ENCODE data around the gene SPATA31C2.

Gene SPATA31C2

DNA sequence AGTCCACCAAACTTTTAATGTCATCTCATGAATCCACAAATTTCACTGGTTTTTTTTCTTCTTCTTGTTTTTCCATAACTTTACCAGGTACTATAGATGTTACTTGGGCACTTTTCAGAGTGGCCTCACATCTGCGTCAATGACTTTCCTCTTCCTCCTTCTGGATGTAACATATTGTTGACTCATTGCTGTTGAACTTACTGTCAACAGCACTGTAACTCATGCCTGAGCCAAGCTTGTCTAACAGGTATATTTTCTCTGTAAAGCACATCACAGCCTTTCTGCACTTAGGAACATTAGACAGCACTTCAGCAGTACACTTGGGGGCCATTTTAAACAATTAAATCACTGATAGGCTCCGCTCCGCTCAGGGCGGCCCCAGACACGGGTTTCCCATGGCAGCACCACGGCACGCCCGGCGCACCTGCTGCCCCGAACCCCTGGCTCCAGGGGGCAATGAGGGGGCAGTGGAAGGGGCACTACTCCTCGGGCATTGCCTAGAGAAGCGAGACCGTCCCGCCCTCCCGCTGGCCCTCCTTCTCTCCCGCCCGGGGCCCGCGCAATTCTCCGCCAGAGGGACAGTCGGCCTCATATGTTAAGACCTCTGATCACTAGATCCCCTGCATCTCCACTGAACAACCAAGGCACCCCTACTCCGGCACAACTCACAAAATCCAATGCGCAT is 41.9 kb upstream of the SPATA31C2 start:
- Histone ChIP-seq H3K4me3 (ENCODE audit: low read depth, low read length) (no peak overlapping the region), H3K36me3 (replicated peaks) (no peaks in the 10 kb centered on the region), H3K27ac (no peak overlapping the region), H3K27me3 (replicated peaks) (no peaks in the 10 kb centered on the region)
- TF ChIP-seq CTCF (IDR thresholded peaks at IDR 0.05; ENCODE audit: low read depth, low read length, missing control alignments): no peak
- no peak for DNase-seq
- in situ Hi-C loops (cut with HindIII; ENCODE audit: low pct_ligation_motif_present, low sequenced_read_pairs): no loop called here

- in situ Hi-C loops (cut with HindIII; ENCODE audit: low pct_ligation_motif_present, low sequenced_read_pairs): no loop called here
- H3K36me3 ChIP-seq (replicated peaks): no peaks in the 10 kb centered on the region
- H3K27ac ChIP-seq: no peak overlapping the region
- DNase-seq: no peak
- H3K27me3 ChIP-seq (replicated peaks): no peaks in the 10 kb centered on the region
- H3K4me3 ChIP-seq (ENCODE audit: low read depth, low read length): no peak overlapping the region
- no peak for TF ChIP-seq CTCF (IDR thresholded peaks at IDR 0.05; ENCODE audit: low read depth, low read length, missing control alignments)
These were observed 40.8 kb upstream of the SPATA31C2 start for GRCh38 chr9:88179062-88179521.

- no peak for DNase-seq
- no peak for TF ChIP-seq CTCF (IDR thresholded peaks at IDR 0.05; ENCODE audit: low read depth, low read length, missing control alignments)
- in situ Hi-C loops (cut with HindIII; ENCODE audit: low pct_ligation_motif_present, low sequenced_read_pairs): no loop called here
- Histone ChIP-seq H3K27me3 (replicated peaks) (no peaks in the 10 kb centered on the region), H3K27ac (no peak overlapping the region), H3K36me3 (replicated peaks) (no peaks in the 10 kb centered on the region), H3K4me3 (ENCODE audit: low read depth, low read length) (no peak overlapping the region)
These were observed 40.4 kb upstream of the SPATA31C2 start for GRCh38 chr9:88178641-88179040.

GRCh38 chr9:88177371-88177770 is 39.1 kb upstream of the SPATA31C2 start:
- TF ChIP-seq CTCF (IDR thresholded peaks at IDR 0.05; ENCODE audit: low read depth, low read length, missing control alignments): no peak
- H3K36me3 ChIP-seq (replicated peaks): no peaks in the 10 kb centered on the region
- no peaks in the 10 kb centered on the region for H3K27me3 ChIP-seq (replicated peaks)
- in situ Hi-C loops (cut with HindIII; ENCODE audit: low pct_ligation_motif_present, low sequenced_read_pairs): no loop called here
- DNase-seq: no peak
- no peak overlapping the region for H3K27ac ChIP-seq
- H3K4me3 ChIP-seq (ENCODE audit: low read depth, low read length): no peak overlapping the region

DNA sequence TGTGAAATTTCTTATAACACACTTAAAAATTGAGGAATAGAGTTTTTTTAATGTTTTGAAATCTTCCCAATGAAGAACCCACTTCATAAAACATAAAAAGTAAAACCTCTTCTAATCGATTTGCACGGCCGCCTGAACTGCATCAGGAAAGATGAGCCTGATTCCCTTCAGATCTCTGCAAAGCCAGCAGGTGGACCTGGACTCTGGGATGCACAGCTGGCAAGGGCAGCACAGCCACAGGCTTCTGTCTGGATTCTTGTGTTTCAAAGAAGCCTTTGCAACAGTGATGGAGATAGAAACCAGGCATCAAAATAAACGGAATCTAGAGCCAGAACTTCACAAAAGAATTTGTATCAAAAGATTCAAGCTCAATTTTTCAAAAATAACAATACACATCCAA is 36.0 kb upstream of the SPATA31C2 start:
- no peak for TF ChIP-seq CTCF (IDR thresholded peaks at IDR 0.05; ENCODE audit: low read depth, low read length, missing control alignments)
- Histone ChIP-seq H3K27ac (no peak overlapping the region), H3K27me3 (replicated peaks) (no peaks in the 10 kb centered on the region), H3K36me3 (replicated peaks) (no peaks in the 10 kb centered on the region), H3K4me3 (ENCODE audit: low read depth, low read length) (no peak overlapping the region)
- no peak for DNase-seq
- in situ Hi-C loops (cut with HindIII; ENCODE audit: low pct_ligation_motif_present, low sequenced_read_pairs): no loop called here

Measured in brain microvascular endothelial cell (primary cell).